CD4-positive, alpha-beta T cell (primary cell): Measurements from ENCODE around the gene EMC8. TPM values are rescaled to one million over a fixed set of nuclear protein-coding genes. Genes with fewer than 3 reads are reported as not detected.
"Not testable (repeated sequence)": the region's sequence is repeated elsewhere in the genome, so short reads cannot be mapped to it uniquely, and the experiment has no call there.

Experiments used
- ATAC-seq: fragments of 200-7000 bp; cut with Tn5 transposase; one replicate; pipeline ENCODE4 v1.10.0; 2022; ENCODE audit warnings: mild to moderate bottlenecking; ENCODE audit not compliant: poor library complexity
- CTCF ChIA-PET: fragments of 350-600 bp; sonication (Branson Sonifier 250); formaldehyde crosslinking; loops from one replicate; lab custom pipeline; 2021; ENCODE audit warnings: antibody characterized with exemption, inconsistent platforms; lab: Charles Lee
- POLR2A ChIA-PET: fragments of 350-600 bp; sonication (Branson Sonifier 250); formaldehyde crosslinking; loops from one replicate; lab custom pipeline; 2021; ENCODE audit warnings: antibody characterized with exemption, inconsistent platforms; lab: Charles Lee
- DNase-seq, 14 experiments: peaks; one replicate each; pipeline ENCODE4 v3.0.0-alpha.2; 2013 to 2020; ENCODE audit warnings: mixed read lengths in 2 of 14
- H3K27ac ChIP-seq, 2 donors: one replicate each; pipeline versions ENCODE4 v1.5.1 to v1.7.0; 2013; ENCODE audit warnings: low read length in 2 of 2, low read depth in 1 of 2, mild to moderate bottlenecking in 1 of 2
- H3K27me3 ChIP-seq, 2 experiments: 1 replicate in 1 of 2; 2 replicates in 1 of 2; pipeline versions ENCODE4 v1.6.1 to v1.7.0; 2013; ENCODE audit warnings: low read length in 2 of 2, control low read depth in 1 of 2, mild to moderate bottlenecking in 1 of 2, moderate library complexity in 1 of 2; ENCODE audit not compliant: insufficient read depth in 2 of 2, control insufficient read depth in 1 of 2
- H3K36me3 ChIP-seq: one replicate; pipeline ENCODE4 v1.6.1; 2013; ENCODE audit warnings: low read length, control low read depth; ENCODE audit not compliant: insufficient read depth
- H3K4me1 ChIP-seq: one replicate; pipeline ENCODE4 v1.6.1; 2013; ENCODE audit warnings: low read length, control low read depth; ENCODE audit not compliant: insufficient read depth
- H3K4me3 ChIP-seq: one replicate; pipeline ENCODE4 v1.5.1; 2013; ENCODE audit warnings: mild to moderate bottlenecking, low read length, moderate library complexity
- H3K9me3 ChIP-seq, 2 experiments: 1 replicate in 1 of 2; 2 replicates in 1 of 2; pipeline versions ENCODE4 v1.6.1 to v1.7.0; 2013; ENCODE audit warnings: low read length in 2 of 2, mild to moderate bottlenecking in 2 of 2, control low read depth in 1 of 2, moderate library complexity in 1 of 2; ENCODE audit not compliant: control insufficient read depth in 1 of 2, insufficient read depth in 1 of 2
- H3K27ac Mint-ChIP-seq: one replicate; pipeline ENCODE4 v1.8.0; 2020; ENCODE audit warnings: mixed read lengths
- H3K27me3 Mint-ChIP-seq: one replicate; pipeline ENCODE4 v1.8.0; 2021; ENCODE audit warnings: mixed read lengths
- H3K36me3 Mint-ChIP-seq: one replicate; pipeline ENCODE4 v1.8.0; 2021; ENCODE audit warnings: low read depth, mixed read lengths
- H3K4me1 Mint-ChIP-seq: one replicate; pipeline ENCODE4 v1.8.0; 2021; ENCODE audit warnings: low read depth, mixed read lengths
- H3K4me3 Mint-ChIP-seq: one replicate; pipeline ENCODE4 v1.8.0; 2020; ENCODE audit warnings: mild to moderate bottlenecking, mixed read lengths
- H3K9me3 Mint-ChIP-seq: one replicate; pipeline ENCODE4 v1.8.0; 2020; ENCODE audit warnings: mixed read lengths
- CTCF ChIP-seq: fragments of 200-600 bp; IDR thresholded peaks from one replicate; pipeline ENCODE4 v1.8.0; 2022; ENCODE audit warnings: antibody characterized with exemption, mild to moderate bottlenecking
- intact Hi-C, 2 experiments: fragments of 100-400 bp; cut with DNase I in 1 of 2; cut with micrococcal nuclease in 1 of 2; formaldehyde crosslinking; loops; one replicate each; pipeline versions ENCODE4 v1.15.1 to v1.9.0; 2023 to 2025; cut with DNase I, micrococcal nuclease
- total RNA-seq, 174 experiments: library from RNA in 2 of 174; stranded (reverse) in 2 of 174; gene quantifications; one replicate each; pipeline ENCODE4 v1.2.3 and lab custom pipeline; 2021 to 2026

The EMC8 gene
- total RNA-seq, 2 experiments from 2014 or later: 38.9 to 41.7 TPM

DNA sequence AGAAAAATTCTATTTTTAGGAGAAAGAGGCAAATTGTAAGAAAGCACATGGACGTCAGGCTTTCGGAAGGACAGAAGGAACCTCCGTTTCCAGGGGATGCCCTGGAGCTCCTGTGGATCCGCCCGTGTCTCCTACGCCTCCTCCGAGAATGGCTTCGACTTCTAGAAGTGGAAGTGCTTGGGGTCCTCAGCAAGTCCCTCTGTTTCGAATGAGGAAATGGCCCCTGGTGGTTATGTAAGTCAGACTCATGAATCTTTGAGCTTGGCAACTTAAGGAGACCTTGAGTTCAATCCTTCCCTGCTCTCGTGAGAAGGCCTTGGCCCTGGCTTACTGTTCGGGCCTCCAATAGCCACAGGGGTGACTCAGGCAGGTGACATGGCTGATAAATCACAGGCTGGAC is 39.0 kb upstream of the EMC8 start:
- ATAC-seq: no peak
- intact Hi-C loops: no loop called here

DNA sequence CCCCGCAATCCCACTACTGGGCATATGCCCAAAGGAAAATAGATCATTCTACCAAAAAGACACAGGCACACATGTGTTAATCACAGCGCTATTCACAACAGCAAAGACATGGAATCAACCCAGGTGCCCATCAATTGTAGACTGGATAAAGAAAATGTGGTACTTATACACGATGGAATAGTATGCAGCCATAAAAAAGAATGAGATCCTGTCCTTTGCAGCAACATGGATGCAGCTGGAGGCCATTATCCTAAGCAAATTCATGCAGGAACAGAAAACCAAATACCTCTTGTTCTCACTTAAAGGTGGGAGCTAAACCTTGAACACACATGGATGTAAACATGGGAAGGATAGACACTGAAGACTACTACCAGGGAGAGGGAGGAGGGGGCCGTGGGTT is 38.3 kb upstream of the EMC8 start:
- H3K27me3 ChIP-seq, H3K4me1 ChIP-seq, POLR2A ChIA-PET, H3K4me3 ChIP-seq, H3K4me3 Mint-ChIP-seq, ATAC-seq, intact Hi-C loops, H3K27ac Mint-ChIP-seq, H3K4me1 Mint-ChIP-seq, DNase-seq, CTCF ChIA-PET, H3K27ac ChIP-seq, H3K36me3 ChIP-seq, H3K36me3 Mint-ChIP-seq, H3K9me3 Mint-ChIP-seq: not testable (repeated sequence)
- H3K27me3 Mint-ChIP-seq: peaks cover 25% of the 10 kb centered on the region
- H3K9me3 ChIP-seq: peaks cover 0 to 24% of the 10 kb centered on the region in 2 experiments

More for the DNA sequence above, 39.0 kb upstream of the EMC8 start:
- ChIA-PET POLR2A (no interaction called here), CTCF (no interaction called here)
- no peaks in the 10 kb centered on the region for H3K4me1 Mint-ChIP-seq
- H3K27me3 Mint-ChIP-seq: peaks cover 23% of the 10 kb centered on the region
- Histone ChIP-seq H3K36me3 (no peaks in the 10 kb centered on the region), H3K27me3 (peaks cover 0 to 4% of the 10 kb centered on the region in 2 experiments), H3K4me1 (no peaks in the 10 kb centered on the region), H3K9me3 (peaks cover 0 to 24% of the 10 kb centered on the region in 2 experiments), H3K27ac (no peak overlapping the region), H3K4me3 (no peak overlapping the region)
- H3K4me3 Mint-ChIP-seq: no peak overlapping the region
- DNase-seq: peak in 2 of 14 experiments; percentile 54 to 65
- TF ChIP-seq CTCF: no peak
- H3K9me3 Mint-ChIP-seq: no peaks in the 10 kb centered on the region
- H3K27ac Mint-ChIP-seq: no peak overlapping the region
- H3K36me3 Mint-ChIP-seq: no peaks in the 10 kb centered on the region

DNA sequence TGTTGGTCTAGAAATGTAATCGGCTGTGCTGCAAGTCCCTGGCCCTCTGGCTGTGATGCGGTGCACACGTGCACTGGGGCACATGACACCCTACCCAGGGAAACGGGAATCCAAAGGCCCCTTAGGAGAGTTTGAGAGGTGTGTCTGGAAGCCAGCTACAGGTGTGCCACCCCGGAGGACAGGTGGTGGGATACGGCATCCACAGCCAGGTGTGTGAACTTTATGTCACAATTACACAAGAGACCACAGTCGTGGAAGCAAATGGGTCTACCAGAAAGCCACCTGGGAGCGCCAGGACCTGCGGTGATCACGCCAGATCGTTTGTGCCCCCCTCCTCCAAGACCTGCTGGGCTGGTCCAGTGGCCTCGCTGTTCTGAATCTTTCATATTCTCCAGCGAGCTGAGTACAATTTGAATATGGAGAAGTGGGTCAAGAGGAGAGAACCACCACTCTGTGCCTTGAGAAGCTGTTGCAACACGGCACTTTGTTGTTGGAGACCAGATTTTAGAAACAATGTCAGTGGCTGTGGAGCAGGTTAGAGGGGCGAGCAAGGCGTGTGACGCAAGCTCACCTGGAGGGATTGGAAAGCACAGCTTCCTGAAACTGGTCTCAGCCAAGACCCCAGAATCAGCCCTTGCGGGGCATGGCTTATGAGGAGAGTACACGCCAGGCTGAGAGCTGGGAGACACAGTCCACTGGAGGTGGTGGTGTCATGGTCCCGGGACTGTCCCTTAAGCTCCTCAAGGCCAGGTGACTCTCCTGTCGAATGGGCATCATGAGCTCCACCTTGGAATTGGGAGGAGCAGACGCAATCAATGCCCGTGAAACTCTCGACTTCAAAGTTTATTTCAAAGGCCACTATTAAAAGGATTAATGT is 37.6 kb upstream of the EMC8 start:
- POLR2A ChIA-PET: no interaction called here
- no peak for TF ChIP-seq CTCF
- H3K27me3 Mint-ChIP-seq: peaks cover 29% of the 10 kb centered on the region
- ATAC-seq (no peak), DNase-seq (no peak)
- H3K27ac Mint-ChIP-seq: no peak overlapping the region
- no peaks in the 10 kb centered on the region for H3K4me1 Mint-ChIP-seq
- intact Hi-C loops: no loop called here
- Histone ChIP-seq H3K4me1 (no peaks in the 10 kb centered on the region), H3K4me3 (no peak overlapping the region), H3K9me3 (peaks cover 0 to 23% of the 10 kb centered on the region in 2 experiments), H3K27me3 (peaks cover 0 to 4% of the 10 kb centered on the region in 2 experiments), H3K27ac (no peak overlapping the region), H3K36me3 (no peaks in the 10 kb centered on the region)
- no peaks in the 10 kb centered on the region for H3K9me3 Mint-ChIP-seq
- H3K4me3 Mint-ChIP-seq: no peak overlapping the region
- CTCF ChIA-PET: no interaction called here
- no peaks in the 10 kb centered on the region for H3K36me3 Mint-ChIP-seq
